ENCODE measurements around the gene UXS1. TPM values are rescaled to one million over a fixed set of nuclear protein-coding genes. Genes with fewer than 3 reads are reported as not detected.

The UXS1 gene
- total RNA-seq, 1 donor from 2014 or later: 60.7 TPM

DNA sequence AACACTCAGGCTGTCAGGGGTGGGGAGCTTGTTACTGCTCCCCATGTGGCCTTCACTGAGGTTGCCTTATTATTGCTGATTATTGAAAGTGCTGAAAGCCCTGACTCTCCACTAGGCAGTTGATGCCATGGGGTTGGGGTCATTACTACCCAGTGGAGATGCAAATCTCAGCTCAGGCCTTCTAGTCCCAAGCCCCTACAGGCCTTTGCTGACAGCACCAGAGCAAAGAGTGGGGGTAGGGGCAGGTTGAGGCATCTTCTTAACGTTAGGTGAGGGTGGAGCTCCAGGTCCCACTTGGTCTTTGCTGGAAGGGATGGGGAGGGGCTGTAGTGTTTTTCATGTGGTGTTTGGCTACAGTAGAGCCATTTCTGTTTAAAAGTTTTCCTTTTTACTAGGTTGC, 104.5 kb downstream of the UXS1 start:
- Mint-ChIP-seq H3K4me1 (ENCODE audit: low read depth) (no peaks in the 10 kb centered on the region), H3K4me3 (ENCODE audit: low read depth) (no peak overlapping the region), H3K27me3 (no peaks in the 10 kb centered on the region), H3K36me3 (ENCODE audit: insufficient read depth) (peaks cover 14% of the 10 kb centered on the region), H3K27ac (no peak overlapping the region), H3K9me3 (ENCODE audit: low read depth) (peaks cover 4% of the 10 kb centered on the region)
- TF ChIP-seq, protein P1, sequence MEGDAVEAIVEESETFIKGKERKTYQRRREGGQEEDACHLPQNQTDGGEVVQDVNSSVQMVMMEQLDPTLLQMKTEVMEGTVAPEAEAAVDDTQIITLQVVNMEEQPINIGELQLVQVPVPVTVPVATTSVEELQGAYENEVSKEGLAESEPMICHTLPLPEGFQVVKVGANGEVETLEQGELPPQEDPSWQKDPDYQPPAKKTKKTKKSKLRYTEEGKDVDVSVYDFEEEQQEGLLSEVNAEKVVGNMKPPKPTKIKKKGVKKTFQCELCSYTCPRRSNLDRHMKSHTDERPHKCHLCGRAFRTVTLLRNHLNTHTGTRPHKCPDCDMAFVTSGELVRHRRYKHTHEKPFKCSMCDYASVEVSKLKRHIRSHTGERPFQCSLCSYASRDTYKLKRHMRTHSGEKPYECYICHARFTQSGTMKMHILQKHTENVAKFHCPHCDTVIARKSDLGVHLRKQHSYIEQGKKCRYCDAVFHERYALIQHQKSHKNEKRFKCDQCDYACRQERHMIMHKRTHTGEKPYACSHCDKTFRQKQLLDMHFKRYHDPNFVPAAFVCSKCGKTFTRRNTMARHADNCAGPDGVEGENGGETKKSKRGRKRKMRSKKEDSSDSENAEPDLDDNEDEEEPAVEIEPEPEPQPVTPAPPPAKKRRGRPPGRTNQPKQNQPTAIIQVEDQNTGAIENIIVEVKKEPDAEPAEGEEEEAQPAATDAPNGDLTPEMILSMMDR (IDR thresholded peaks at IDR 0.05; ENCODE audit: unreplicated experiment): no peak
- DNase-seq (ENCODE audit: low spot score, unreplicated experiment): no peak

DNA sequence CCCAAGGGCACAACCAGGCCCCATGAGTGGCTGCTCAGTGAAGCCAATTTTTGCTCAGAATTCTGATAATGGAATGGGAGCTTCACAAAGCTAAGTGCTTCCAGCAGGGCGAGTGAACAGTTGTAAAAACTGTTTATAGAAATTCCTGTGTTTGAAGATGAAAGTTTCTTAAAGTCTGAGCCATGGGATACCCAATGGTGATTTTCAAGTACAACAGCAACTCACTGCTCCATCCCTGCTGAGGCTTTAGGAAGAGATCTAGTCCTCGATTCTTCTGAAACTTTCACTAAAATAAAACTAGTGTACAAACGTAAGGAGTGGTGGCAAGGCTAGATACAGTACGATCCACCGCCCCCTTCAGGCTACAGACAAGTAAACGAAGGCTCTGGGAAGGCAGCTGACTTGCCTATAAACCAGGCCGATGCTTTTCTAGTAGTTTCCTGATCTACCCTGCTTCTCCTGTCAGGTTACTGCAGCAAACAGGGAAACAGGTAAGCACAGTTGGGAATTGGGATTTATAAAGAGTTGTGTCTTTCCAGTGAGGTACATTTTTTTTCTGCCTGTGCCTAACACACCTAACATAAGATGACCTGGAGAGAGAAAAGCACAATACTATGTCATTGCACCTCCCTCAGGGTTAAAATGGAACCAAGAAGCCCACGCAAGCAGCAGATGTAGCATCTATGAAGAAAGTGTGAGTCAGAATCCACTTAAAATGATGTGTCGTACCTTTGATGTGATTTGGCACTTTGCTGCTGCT, 108.7 kb downstream of the UXS1 start:
- no peak for DNase-seq (ENCODE audit: low spot score, unreplicated experiment)
- Mint-ChIP-seq H3K27ac (no peak overlapping the region), H3K4me1 (ENCODE audit: low read depth) (no peaks in the 10 kb centered on the region), H3K27me3 (no peaks in the 10 kb centered on the region), H3K9me3 (ENCODE audit: low read depth) (peaks cover 4% of the 10 kb centered on the region), H3K36me3 (ENCODE audit: insufficient read depth) (no peaks in the 10 kb centered on the region), H3K4me3 (ENCODE audit: low read depth) (no peak overlapping the region)
- TF ChIP-seq, protein P1 (IDR thresholded peaks at IDR 0.05; ENCODE audit: unreplicated experiment): peak; percentile 34

DNA sequence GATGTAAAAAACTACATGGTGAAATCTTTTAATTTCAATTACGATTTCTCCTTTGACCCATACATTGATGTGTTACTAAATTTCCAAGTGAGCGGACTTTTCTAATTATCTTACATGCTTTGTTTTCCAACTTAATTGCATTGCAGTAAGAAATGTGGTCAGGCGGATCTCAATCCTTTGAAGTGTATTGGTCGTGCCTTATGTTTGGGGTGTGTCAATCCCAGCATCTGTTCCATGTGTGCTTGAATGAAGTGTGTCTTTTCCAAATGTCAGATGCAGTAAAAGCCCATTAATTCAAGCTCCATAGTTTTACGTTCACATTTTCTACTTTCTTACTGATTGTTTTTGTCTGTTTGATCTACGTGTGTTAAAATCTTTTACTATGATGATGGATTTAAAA, 113.1 kb downstream of the UXS1 start:
- H3K4me1 Mint-ChIP-seq (ENCODE audit: low read depth): peaks cover 2% of the 10 kb centered on the region
- no peaks in the 10 kb centered on the region for H3K27me3 Mint-ChIP-seq
- H3K27ac Mint-ChIP-seq: no peak overlapping the region
- no peak for DNase-seq (ENCODE audit: low spot score, unreplicated experiment)
- no peaks in the 10 kb centered on the region for H3K36me3 Mint-ChIP-seq (ENCODE audit: insufficient read depth)
- TF ChIP-seq, protein P1 (IDR thresholded peaks at IDR 0.05; ENCODE audit: unreplicated experiment): no peak
- H3K4me3 Mint-ChIP-seq (ENCODE audit: low read depth): no peak overlapping the region
- no peaks in the 10 kb centered on the region for H3K9me3 Mint-ChIP-seq (ENCODE audit: low read depth)

DNA sequence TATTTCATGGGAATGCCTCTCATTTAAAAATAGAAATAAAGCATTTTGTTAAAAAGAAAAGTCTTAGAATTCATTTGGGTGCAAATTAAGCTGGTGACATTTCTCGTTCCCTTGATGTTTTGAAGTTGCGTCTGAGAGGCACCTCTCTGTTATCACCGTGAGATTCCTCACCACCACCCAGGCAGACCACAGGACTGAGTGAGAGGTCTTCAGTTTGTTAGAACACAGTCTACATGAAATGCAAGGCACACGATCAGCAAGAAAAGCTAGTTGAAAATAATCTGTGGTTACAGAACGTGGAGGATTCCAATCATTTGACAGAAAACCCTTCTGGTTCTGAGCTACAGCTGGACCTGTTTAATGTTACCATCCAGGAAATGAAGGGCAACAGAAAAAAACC, 116.0 kb downstream of the UXS1 start:
- peak overlapping the region; percentile 35 for H3K27ac Mint-ChIP-seq
- H3K36me3 Mint-ChIP-seq (ENCODE audit: insufficient read depth): no peaks in the 10 kb centered on the region
- H3K9me3 Mint-ChIP-seq (ENCODE audit: low read depth): no peaks in the 10 kb centered on the region
- H3K4me3 Mint-ChIP-seq (ENCODE audit: low read depth): no peak overlapping the region
- TF ChIP-seq, protein P1 (IDR thresholded peaks at IDR 0.05; ENCODE audit: unreplicated experiment): no peak
- H3K4me1 Mint-ChIP-seq (ENCODE audit: low read depth): peaks cover 2% of the 10 kb centered on the region
- DNase-seq (ENCODE audit: low spot score, unreplicated experiment): no peak
- no peaks in the 10 kb centered on the region for H3K27me3 Mint-ChIP-seq

DNA sequence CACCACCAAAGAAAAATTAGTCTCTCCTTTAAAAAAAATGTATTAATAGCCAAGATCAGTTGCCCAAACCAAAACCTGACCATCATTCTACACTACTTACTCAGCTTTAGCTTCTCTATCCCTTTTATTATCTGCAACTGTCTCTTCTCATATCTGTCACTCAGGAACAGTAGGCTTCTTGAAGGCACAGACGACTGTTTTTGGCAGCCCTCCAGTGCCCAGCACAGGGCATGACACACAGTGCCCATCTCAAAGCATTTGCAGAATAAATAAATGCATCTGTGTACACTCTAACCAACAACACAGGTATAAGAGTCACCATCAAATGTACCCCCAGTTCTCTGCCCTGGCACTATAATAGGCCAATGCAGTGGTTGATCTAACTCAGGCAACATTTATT, 117.2 kb downstream of the UXS1 start:
- Mint-ChIP-seq H3K4me3 (ENCODE audit: low read depth) (no peak overlapping the region), H3K27ac (no peak overlapping the region), H3K27me3 (no peaks in the 10 kb centered on the region), H3K36me3 (ENCODE audit: insufficient read depth) (no peaks in the 10 kb centered on the region), H3K9me3 (ENCODE audit: low read depth) (no peaks in the 10 kb centered on the region), H3K4me1 (ENCODE audit: low read depth) (peaks cover 2% of the 10 kb centered on the region)
- DNase-seq (ENCODE audit: low spot score, unreplicated experiment): no peak
- TF ChIP-seq, protein P1 (IDR thresholded peaks at IDR 0.05; ENCODE audit: unreplicated experiment): no peak

All from progenitor cell of endocrine pancreas (in vitro differentiated cells).